ENCODE results near the gene MYO7B. TPM values are rescaled to one million over a fixed set of nuclear protein-coding genes. Genes with fewer than 3 reads are reported as not detected.
"Not testable (repeated sequence)": the region's sequence is repeated elsewhere in the genome, so short reads cannot be mapped to it uniquely, and the experiment has no call there.

MYO7B gene
- total and polyA plus RNA-seq, 2 experiments from 2014 or later = 0.06 to 0.12 TPM

DNA sequence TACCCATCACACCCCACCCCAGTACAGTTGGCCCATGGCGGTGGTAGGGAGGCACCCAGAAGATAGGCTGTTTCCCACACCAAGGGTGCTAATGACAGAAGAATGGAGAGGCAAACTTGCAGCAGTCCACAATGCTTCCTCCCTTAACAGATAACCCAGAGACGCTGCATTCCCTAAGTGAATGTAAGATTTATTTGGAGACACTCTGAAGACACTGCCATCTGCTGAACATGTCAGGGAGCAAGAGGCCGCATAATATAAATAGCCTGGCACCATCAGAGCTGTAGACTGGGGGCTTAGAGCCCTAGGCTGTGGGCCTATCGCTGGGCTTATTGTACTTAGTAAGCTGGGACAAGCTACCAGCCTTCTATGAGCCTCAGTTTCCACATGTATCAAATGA lies 7.0 kb upstream of the MYO7B start:
- H3K4me1 ChIP-seq (ENCODE audit: low read depth) = peaks cover 5% of the 10 kb centered on the region
- no peak overlapping the region for H3K4me3 ChIP-seq
- no peaks in the 10 kb centered on the region for H3K36me3 ChIP-seq
- H3K9me3 ChIP-seq (ENCODE audit: low read depth) = no peaks in the 10 kb centered on the region
- no peak for DNase-seq (ENCODE audit: low read depth in 1 of 2, low spot score in 1 of 2)
- H3K27me3 ChIP-seq = peaks cover 2% of the 10 kb centered on the region
- TF ChIP-seq, protein P1, sequence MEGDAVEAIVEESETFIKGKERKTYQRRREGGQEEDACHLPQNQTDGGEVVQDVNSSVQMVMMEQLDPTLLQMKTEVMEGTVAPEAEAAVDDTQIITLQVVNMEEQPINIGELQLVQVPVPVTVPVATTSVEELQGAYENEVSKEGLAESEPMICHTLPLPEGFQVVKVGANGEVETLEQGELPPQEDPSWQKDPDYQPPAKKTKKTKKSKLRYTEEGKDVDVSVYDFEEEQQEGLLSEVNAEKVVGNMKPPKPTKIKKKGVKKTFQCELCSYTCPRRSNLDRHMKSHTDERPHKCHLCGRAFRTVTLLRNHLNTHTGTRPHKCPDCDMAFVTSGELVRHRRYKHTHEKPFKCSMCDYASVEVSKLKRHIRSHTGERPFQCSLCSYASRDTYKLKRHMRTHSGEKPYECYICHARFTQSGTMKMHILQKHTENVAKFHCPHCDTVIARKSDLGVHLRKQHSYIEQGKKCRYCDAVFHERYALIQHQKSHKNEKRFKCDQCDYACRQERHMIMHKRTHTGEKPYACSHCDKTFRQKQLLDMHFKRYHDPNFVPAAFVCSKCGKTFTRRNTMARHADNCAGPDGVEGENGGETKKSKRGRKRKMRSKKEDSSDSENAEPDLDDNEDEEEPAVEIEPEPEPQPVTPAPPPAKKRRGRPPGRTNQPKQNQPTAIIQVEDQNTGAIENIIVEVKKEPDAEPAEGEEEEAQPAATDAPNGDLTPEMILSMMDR (IDR thresholded peaks at IDR 0.05; ENCODE audit: low read depth, low read length) = no peak
- H3K27ac ChIP-seq = peak overlapping the region; percentile 98

DNA sequence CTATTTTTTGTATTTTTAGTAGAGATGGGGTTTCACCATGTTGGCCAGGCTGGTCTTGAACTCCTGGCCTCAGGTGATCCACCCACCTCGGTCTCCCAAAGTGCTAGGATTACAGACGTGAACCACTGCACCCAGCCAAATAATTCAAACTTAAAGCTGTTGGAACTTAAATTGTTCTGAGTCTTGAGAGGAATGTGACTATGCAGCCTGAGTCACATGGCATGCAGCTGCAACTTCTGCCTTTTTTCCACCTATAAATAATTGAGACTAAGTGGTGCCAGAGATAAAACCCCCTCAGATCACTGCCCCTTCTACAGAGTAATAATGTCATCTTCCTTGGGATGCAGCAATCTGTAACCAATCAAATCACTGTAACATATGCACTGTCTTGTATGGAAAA lies 6.1 kb upstream of the MYO7B start:
- H3K27ac ChIP-seq; DNase-seq (ENCODE audit: low read depth in 1 of 2, low spot score in 1 of 2); H3K27me3 ChIP-seq; H3K36me3 ChIP-seq; H3K4me1 ChIP-seq (ENCODE audit: low read depth); H3K9me3 ChIP-seq (ENCODE audit: low read depth); H3K4me3 ChIP-seq: not testable (repeated sequence)

DNA sequence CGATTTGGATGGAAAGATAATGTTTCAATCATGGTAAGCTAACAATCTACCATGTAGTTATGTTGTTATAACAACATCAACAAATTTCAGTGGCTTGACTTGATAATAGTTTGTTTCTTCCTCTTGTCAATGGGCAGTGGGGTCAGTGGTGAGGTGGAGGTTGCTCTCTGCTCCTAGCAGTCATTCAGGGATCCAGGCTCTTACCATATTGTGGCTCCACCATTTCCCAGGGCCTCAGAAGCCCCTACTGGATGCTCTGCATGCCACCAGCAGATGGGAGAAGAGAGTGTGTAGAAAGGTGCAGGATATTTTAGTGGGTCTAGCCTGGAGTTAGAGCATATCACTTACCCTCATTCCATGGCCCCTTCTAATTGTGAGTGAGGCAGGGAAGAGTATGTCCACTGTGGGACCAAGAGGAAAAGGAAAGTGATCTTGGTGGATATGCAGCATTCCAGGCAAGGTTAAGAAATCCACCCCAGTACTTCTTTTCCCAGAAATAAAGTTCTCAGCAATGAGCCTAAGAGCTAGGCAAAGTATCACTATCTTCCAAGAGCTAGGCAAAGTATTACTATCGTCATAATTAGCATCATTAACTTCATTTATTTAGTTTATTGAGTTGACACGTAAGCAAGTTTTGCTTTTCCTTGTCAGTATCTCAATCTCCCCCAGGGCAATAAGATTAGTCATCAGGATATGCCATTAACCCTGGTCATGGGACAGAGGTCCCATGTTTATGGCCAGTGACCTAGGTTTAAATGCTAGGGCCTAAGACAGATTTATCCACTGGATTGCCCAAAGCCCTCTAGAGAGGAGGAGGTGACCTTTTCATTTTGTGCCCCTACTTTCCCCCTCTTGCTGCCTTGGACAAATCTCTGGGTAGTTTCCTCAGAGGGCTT lies 5.0 kb upstream of the MYO7B start:
- TF ChIP-seq, protein P1 (IDR thresholded peaks at IDR 0.05; ENCODE audit: low read depth, low read length) = no peak
- Histone ChIP-seq H3K9me3 (ENCODE audit: low read depth) (no peaks in the 10 kb centered on the region), H3K4me1 (ENCODE audit: low read depth) (peaks cover 5% of the 10 kb centered on the region), H3K27ac (no peak overlapping the region), H3K4me3 (no peak overlapping the region), H3K27me3 (peaks cover 2% of the 10 kb centered on the region), H3K36me3 (no peaks in the 10 kb centered on the region)
- no peak for DNase-seq (ENCODE audit: low read depth in 1 of 2, low spot score in 1 of 2)

DNA sequence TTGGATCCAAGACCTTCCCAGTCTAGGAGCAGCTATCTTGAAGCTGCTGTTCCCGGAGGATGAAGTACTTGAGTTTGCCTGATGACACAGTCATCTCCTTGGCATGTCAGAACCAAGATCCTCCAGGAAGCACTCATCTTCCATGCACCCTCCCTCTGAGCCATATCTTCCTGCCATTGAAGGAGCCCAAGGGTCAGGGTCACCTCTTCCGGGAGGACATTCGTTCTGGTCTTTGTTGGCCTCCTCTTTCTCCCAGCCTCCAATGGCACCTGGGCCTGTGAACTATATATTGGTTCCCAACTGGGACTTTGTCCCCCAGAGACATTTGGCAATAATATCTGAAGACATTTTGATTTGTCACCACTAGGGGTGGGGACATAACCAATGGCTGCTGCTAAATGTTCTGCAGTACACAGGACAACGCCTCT lies 4.2 kb upstream of the MYO7B start:
- TF ChIP-seq, protein P1 (IDR thresholded peaks at IDR 0.05; ENCODE audit: low read depth, low read length) = no peak
- H3K9me3 ChIP-seq (ENCODE audit: low read depth) = no peaks in the 10 kb centered on the region
- no peak overlapping the region for H3K27ac ChIP-seq
- H3K36me3 ChIP-seq = no peaks in the 10 kb centered on the region
- no peak overlapping the region for H3K4me3 ChIP-seq
- peaks cover 2% of the 10 kb centered on the region for H3K27me3 ChIP-seq
- no peak for DNase-seq (ENCODE audit: low read depth in 1 of 2, low spot score in 1 of 2)
- peaks cover 5% of the 10 kb centered on the region for H3K4me1 ChIP-seq (ENCODE audit: low read depth)

DNA sequence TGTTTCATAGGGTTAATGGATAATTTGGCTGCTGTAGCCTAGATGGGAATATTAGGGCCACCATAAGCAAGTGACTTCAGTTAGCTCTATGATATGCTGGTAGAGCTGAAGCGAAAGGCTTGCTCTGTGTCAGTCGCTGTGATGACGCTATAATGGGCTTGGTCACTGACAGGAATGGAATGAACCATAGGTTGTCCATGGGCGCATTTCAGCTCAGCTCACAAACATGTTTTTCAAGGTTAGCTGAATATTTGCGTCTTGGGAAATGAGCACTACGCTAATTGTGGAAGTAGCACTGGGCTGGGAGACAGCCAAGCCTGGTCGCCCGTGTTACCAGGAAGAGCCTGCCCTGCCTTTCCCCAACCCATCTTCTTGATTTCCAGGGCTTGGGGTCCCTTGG lies 3.2 kb upstream of the MYO7B start:
- H3K4me1 ChIP-seq (ENCODE audit: low read depth) = peaks cover 3% of the 10 kb centered on the region
- H3K36me3 ChIP-seq = no peaks in the 10 kb centered on the region
- H3K4me3 ChIP-seq = no peak overlapping the region
- DNase-seq (ENCODE audit: low read depth in 1 of 2, low spot score in 1 of 2) = no peak
- TF ChIP-seq, protein P1 (IDR thresholded peaks at IDR 0.05; ENCODE audit: low read depth, low read length) = no peak
- peaks cover 2% of the 10 kb centered on the region for H3K27me3 ChIP-seq
- no peak overlapping the region for H3K27ac ChIP-seq
- H3K9me3 ChIP-seq (ENCODE audit: low read depth) = no peaks in the 10 kb centered on the region

DNA sequence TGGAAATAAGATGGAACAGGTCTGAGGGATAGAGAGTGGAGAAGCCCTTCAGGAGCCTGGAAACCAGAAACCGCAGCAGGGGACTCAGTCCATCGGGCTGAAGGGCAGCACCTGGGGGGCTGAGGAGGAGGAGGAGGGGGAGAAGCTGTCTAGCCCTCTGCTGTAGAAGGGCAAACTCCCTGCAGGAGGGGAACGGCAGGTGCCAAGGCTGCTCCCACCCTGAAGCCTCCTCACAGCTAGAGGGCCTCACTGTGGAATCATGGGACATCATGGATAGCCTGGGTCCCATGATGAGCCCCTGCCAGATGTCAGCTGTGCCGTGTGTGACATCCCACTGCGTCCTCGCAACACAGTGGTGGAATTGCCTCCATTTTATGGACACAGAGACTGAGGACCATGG lies 435 bp downstream of the MYO7B start:
- no peaks in the 10 kb centered on the region for H3K36me3 ChIP-seq
- TF ChIP-seq, protein P1 (IDR thresholded peaks at IDR 0.05; ENCODE audit: low read depth, low read length) = no peak
- no peak overlapping the region for H3K4me3 ChIP-seq
- H3K9me3 ChIP-seq (ENCODE audit: low read depth) = no peaks in the 10 kb centered on the region
- H3K27ac ChIP-seq = no peak overlapping the region
- DNase-seq (ENCODE audit: low read depth in 1 of 2, low spot score in 1 of 2) = no peak
- H3K27me3 ChIP-seq = peaks cover 2% of the 10 kb centered on the region
- H3K4me1 ChIP-seq (ENCODE audit: low read depth) = no peaks in the 10 kb centered on the region
